Measurements from ENCODE around the gene SNN. TPM values are rescaled to one million over a fixed set of nuclear protein-coding genes. Genes with fewer than 3 reads are reported as not detected.

The SNN gene
- total RNA-seq, 2 experiments from 2014 or later, result 21.7 to 23.4 TPM

DNA sequence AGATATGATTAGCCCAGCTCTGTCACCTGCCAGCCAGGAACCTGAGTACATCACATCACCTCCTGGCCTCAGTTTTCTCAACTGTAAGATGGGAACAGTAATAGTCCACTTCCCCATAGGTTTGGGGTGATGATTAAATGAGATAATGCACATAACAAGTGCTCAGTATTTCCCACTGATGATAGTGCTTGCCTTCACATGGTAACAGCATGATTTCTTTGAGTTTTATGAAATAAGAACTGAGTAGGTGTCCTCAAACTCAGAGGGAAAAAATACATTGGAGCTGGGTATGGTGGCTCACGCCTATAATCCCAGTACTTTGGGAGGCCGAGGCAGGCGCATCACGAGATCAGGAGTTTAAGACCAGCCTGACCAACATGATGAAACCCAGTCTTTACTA lies 30.1 kb upstream of the SNN start:
- Mint-ChIP-seq H3K9me3 (no peaks in the 10 kb centered on the region), H3K4me1 (peaks cover 25% of the 10 kb centered on the region), H3K4me3 (no peak overlapping the region), H3K27ac (no peak overlapping the region), H3K27me3 (peaks cover 12% of the 10 kb centered on the region), H3K36me3 (ENCODE audit: low read depth) (no peaks in the 10 kb centered on the region)
- DNase-seq, result no peak
- ChIA-PET CTCF (interaction anchor here (0.7 to 1.6 kb wide), 3 partner anchors 51 to 206 kb away, joined by 3 to 9 read pairs (median 6); no protein-coding TSS in a partner anchor), POLR2A (no interaction called here)

DNA sequence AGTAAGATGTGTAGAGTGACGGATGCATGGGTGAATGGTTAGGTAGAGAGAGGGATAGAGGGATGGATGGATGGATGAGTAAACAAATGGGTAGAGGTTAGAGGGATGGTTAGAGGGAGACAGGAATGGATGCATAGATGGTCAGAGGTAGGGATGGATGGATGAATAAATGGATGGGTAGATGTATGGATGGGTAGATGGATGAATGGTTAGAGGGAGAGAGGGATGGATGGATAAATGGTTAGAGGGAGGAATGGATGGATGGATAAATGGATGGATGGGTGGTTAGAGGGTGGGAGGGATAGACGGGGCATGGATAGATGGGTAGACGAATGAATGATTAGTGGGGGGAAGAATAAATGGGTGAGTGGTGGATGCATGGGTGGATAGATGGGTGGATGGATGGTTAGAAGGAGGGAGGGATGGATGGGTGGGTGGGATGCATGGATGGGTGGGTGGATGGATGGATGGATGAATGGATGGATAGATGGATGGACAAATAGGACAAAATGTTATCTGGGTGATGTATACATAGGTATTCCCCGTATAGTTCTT lies 29.2 kb upstream of the SNN start:
- H3K36me3 Mint-ChIP-seq (ENCODE audit: low read depth), result no peaks in the 10 kb centered on the region
- ChIA-PET CTCF (interaction anchor here (0.7 to 2.2 kb wide), 3 partner anchors 17 to 201 kb away, joined by 3 to 13 read pairs (median 3); no protein-coding TSS in a partner anchor), POLR2A (no interaction called here)
- no peak overlapping the region for H3K27ac Mint-ChIP-seq
- DNase-seq, result no peak
- peaks cover 20% of the 10 kb centered on the region for H3K4me1 Mint-ChIP-seq
- no peak overlapping the region for H3K4me3 Mint-ChIP-seq
- H3K9me3 Mint-ChIP-seq, result no peaks in the 10 kb centered on the region
- H3K27me3 Mint-ChIP-seq, result peaks cover 12% of the 10 kb centered on the region

DNA sequence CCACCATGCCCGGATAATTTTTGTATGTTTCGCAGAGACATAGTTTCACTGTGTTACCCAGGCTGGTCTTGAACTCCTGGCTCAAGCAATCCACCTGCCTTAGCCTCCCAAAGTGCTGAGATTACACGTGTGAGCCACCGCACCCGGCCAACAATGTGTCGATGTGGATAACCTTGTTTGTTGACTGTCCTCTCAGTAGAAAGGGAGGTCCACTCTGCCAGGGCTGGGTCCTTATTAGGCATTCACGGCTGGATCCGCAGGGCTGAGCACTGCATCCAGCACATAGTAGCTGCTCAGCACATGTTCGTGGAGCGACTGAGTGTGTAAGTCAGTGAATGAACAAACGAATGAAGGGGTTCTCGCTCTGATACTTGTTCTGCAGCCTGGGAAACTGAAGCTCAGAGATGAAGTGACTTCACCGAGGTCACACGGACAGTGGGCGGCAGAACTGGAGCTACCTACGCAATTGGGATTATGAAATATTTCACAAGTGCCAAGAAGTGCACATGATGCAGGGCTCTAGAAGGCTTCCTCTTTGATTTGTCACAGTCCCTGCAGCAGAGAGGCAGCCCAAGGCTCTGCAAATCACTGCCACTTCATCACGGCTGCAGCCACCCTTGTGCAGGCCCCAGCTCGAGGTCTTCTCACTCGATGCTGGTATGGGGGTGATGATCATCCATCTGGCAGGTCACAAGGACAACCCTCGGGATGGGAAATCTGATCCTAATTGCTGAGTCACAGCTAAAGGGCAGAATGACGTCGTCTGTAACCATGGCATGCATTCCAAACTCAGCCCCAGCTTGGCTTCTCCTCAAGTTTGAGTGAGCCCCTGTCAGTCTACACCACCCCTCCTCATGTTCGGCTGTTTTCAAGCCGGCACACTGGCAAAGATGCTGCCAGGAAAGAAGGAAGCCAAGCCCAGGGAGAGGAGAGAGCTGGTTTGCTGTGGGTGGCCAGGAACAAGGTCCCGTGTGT lies 28.0 kb upstream of the SNN start:
- POLR2A ChIA-PET, result no interaction called here

DNA sequence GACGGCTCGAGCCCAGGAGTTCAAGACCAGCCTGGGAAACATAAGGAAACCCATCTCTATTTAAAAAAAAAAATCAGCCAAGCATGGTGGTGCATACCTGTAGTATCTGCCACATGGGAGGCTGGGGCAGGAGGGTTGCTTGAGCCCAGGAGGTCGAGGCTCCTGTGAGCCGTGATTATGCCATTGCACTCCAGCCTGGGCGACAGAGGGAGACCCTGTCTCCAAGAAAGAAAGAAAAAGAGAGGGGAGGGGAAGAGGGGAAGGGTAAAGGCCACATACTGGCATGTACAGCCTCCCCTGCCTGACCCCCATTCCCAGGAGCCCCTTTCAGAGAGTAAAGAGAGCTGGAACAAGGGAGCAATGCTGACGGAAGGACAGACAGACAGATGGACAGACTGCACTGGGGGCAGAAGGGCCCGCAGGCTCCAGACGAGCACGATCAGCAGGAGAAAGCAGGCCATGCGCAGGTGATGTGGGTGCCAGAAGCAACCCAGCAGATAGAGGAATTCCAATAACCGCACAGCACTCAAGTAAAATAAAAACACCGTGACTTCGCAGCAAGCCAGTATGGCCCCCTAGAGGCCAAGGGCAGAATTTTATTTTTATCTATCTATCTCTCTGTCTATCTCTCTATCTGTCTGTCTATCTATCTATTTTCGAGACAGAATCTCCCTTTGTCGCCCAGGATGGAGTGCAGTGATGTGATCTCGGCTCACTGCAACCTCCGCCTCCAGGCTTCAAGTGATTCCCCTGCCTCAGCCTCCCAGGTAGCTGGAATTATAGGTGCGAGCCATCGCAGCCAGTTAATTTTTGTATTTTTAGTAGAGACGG lies 27.1 kb upstream of the SNN start:
- peaks cover 18% of the 10 kb centered on the region for H3K4me1 Mint-ChIP-seq
- H3K36me3 Mint-ChIP-seq (ENCODE audit: low read depth), result no peaks in the 10 kb centered on the region
- no peak overlapping the region for H3K27ac Mint-ChIP-seq
- H3K9me3 Mint-ChIP-seq, result no peaks in the 10 kb centered on the region
- ChIA-PET POLR2A (no interaction called here), CTCF (interaction anchor here (0.9 to 2.7 kb wide), 9 partner anchors 12 to 307 kb away, joined by 3 to 13 read pairs (median 3); no protein-coding TSS in a partner anchor)
- H3K4me3 Mint-ChIP-seq, result no peak overlapping the region
- DNase-seq, result peak; percentile 54
- H3K27me3 Mint-ChIP-seq, result peaks cover 6% of the 10 kb centered on the region

More for the DNA sequence above, 28.0 kb upstream of the SNN start:
- CTCF ChIA-PET, result interaction anchor here (0.7 to 2.7 kb wide), 11 partner anchors 11 to 233 kb away, joined by 3 to 13 read pairs (median 3); no protein-coding TSS in a partner anchor
- no peak overlapping the region for H3K27ac Mint-ChIP-seq
- no peak overlapping the region for H3K4me3 Mint-ChIP-seq
- no peak for DNase-seq
- peaks cover 18% of the 10 kb centered on the region for H3K4me1 Mint-ChIP-seq
- H3K27me3 Mint-ChIP-seq, result peaks cover 9% of the 10 kb centered on the region
- H3K9me3 Mint-ChIP-seq, result no peaks in the 10 kb centered on the region
- no peaks in the 10 kb centered on the region for H3K36me3 Mint-ChIP-seq (ENCODE audit: low read depth)

DNA sequence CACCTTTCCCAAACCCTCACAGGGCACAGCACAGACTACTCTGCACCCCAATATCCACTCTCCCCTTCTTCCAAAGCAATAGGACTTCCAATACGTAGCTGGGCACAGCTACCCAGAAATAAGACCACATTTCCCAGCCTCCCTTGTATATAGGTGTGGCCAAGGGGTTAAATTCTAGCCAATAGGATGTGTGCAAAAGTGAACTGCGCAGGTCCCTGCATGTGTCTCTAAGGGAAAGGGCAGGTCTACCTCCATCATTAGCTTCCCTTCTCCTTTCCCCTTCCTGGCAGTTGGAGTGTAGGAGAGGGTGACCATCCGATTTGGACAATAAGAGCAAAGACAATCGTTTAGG lies 25.5 kb upstream of the SNN start:
- Mint-ChIP-seq H3K4me1 (peaks cover 18% of the 10 kb centered on the region), H3K9me3 (no peaks in the 10 kb centered on the region), H3K27ac (no peak overlapping the region), H3K27me3 (peaks cover 4% of the 10 kb centered on the region), H3K4me3 (no peak overlapping the region), H3K36me3 (ENCODE audit: low read depth) (no peaks in the 10 kb centered on the region)
- no peak for DNase-seq
- CTCF ChIA-PET, result interaction anchor here (0.6 to 1.5 kb wide), 6 partner anchors 13 to 374 kb away, joined by 3 to 5 read pairs (median 4); no protein-coding TSS in a partner anchor
- POLR2A ChIA-PET, result interaction anchor here (0.6 to 0.8 kb wide), 2 partner anchors 72 to 111 kb away, joined by 4 to 10 read pairs; no protein-coding TSS in a partner anchor

DNA sequence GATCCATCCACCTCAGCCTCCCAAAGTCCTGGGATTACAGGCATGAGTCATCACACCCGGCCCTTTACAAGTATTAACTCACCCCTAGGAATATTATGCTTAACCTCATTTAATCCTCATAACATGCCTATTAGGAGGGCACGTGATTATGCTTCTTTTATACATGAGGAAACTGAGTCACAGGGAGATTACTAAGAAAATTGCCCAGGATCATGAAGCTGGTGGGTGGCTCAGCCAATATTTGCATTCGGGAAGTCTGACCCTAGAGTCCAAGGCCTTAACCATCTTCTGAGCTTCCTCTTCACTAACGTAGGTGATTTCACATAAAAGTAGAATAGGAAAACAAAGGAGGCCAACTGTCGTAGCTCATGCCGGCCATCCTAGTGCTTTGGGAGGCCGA lies 19.0 kb upstream of the SNN start:
- H3K4me1 Mint-ChIP-seq, result peaks cover 12% of the 10 kb centered on the region
- ChIA-PET POLR2A (no interaction called here), CTCF (interaction anchor here (0.6 to 1.6 kb wide), 3 partner anchors 117 to 253 kb away, joined by 3 to 5 read pairs (median 3); no protein-coding TSS in a partner anchor)
- peaks cover 4% of the 10 kb centered on the region for H3K27me3 Mint-ChIP-seq
- H3K27ac Mint-ChIP-seq, result no peak overlapping the region
- H3K36me3 Mint-ChIP-seq (ENCODE audit: low read depth), result no peaks in the 10 kb centered on the region
- H3K4me3 Mint-ChIP-seq, result no peak overlapping the region
- H3K9me3 Mint-ChIP-seq, result no peaks in the 10 kb centered on the region
- DNase-seq, result no peak

DNA sequence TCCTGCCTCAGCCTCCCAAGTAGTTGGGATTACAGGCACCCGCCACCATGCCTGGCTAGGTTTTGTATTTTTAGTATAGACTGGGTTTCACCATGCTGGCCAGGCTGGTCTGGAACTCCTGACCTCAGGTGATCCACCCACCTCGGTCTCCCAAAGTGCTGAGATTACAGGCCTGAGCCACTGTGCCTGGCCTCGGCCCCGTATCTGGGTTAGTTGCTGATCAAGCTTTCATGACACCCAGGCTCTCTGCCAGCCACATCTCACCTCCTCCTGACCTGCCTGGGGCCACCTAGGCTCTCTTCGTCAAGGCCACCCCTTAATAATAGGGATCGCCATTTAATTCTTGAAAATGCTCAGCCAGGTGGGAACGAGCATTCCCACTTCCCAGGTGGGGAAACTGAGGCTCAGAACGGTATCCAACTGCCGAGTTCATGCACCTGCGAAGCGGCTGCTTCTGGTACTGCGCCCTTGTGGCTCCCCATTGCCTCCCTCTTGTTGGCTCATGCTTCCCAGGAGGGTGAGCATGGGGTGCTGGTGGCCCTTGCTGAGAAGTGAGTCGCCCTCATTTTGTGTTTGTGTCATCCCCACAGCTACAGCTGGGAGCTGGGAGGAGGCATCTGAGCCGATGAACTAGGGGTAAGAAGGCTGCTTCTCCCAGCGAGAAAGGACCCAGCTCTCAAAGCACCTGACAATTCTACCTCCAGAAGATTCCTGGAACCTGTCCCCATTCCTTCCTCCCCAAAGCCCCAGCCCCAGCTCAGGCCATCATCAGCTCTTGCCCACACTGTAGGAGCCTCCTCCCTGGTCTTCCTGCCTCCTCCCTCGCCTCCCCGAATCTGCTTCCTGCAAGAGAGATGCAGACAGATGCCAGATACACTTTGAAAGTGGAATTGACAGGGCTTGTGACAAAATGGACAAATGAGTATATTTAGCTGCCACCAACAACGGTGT lies 17.3 kb upstream of the SNN start:
- CTCF ChIA-PET, result interaction anchor here (0.9 to 1.6 kb wide), 3 partner anchors 118 to 255 kb away, joined by 3 to 5 read pairs (median 4); no protein-coding TSS in a partner anchor
- DNase-seq, result no peak
- peaks cover 17% of the 10 kb centered on the region for H3K4me1 Mint-ChIP-seq
- peaks cover 4% of the 10 kb centered on the region for H3K27me3 Mint-ChIP-seq
- H3K4me3 Mint-ChIP-seq, result no peak overlapping the region
- H3K9me3 Mint-ChIP-seq, result no peaks in the 10 kb centered on the region
- no peak overlapping the region for H3K27ac Mint-ChIP-seq
- POLR2A ChIA-PET, result no interaction called here
- H3K36me3 Mint-ChIP-seq (ENCODE audit: low read depth), result no peaks in the 10 kb centered on the region

DNA sequence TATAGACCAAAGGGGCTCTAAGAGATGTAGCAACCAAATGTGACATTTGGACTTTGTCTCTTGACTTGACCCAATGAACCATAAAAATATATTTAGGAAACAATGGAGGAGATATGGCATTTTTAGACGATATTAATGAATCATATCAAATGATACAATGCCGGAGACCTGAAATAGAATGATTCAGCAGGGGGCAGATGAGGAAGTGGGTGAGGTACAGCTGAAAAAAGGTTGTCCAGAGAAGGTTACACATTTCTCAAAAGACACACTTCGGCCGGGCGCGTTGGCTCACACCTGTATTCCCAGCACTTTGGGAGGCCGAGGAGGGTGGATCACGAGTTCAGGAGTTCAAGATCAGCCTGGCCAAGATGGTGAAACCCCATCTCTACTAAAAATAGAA lies 16.5 kb upstream of the SNN start:
- H3K4me3 Mint-ChIP-seq, result no peak overlapping the region
- no peaks in the 10 kb centered on the region for H3K9me3 Mint-ChIP-seq
- ChIA-PET POLR2A (no interaction called here), CTCF (no interaction called here)
- peaks cover 4% of the 10 kb centered on the region for H3K27me3 Mint-ChIP-seq
- H3K36me3 Mint-ChIP-seq (ENCODE audit: low read depth), result no peaks in the 10 kb centered on the region
- H3K27ac Mint-ChIP-seq, result no peak overlapping the region
- no peak for DNase-seq
- peaks cover 17% of the 10 kb centered on the region for H3K4me1 Mint-ChIP-seq

DNA sequence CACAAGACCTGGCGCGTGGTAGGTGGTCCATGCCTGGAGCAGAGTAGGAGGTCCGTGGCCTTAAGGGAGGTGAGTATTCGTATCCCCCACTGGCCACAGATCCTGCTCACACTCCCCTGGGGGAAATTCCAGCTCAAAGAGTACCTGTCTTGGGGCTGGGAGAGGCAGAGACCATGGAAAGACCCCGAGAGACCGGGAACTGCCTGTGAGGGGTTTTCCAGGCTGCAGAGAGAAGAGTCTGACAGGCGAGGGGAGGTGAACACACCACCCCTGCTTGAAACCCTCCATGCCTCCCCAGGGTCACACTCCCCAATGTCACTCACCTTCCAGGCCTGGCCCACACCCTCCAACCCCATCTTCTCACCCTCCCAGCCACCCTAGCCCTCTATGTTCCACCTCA lies 12.6 kb upstream of the SNN start:
- Mint-ChIP-seq H3K27me3 (no peaks in the 10 kb centered on the region), H3K4me3 (no peak overlapping the region), H3K9me3 (no peaks in the 10 kb centered on the region), H3K27ac (no peak overlapping the region), H3K4me1 (peaks cover 20% of the 10 kb centered on the region), H3K36me3 (ENCODE audit: low read depth) (no peaks in the 10 kb centered on the region)
- ChIA-PET CTCF (interaction anchor here (0.6 to 1.3 kb wide), 7 partner anchors 12 to 156 kb away, joined by 3 to 4 read pairs (median 3); no protein-coding TSS in a partner anchor), POLR2A (interaction anchor here (0.6 kb wide), 1 partner anchor 468 kb away, joined by 6 read pairs; no protein-coding TSS in a partner anchor)
- no peak for DNase-seq

DNA sequence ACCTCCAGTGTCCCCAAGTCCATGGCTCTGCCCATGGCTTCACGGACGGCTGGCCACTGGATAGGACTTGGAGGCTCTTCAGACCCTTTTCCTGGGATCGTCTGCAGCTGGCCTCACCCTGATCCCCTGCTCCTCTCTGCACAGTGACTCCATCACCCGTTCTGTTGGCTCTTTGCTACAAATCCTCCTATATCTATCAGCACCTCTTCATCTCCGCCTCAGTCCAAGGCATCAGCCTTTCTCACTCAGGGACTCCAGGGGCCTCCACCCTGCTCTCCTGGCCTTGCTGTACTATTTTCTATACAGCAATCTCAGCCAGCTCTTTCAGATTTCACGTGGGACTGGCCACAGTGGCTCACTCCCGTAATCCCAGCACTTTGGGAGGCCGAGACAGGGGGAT lies 10.7 kb upstream of the SNN start:
- Mint-ChIP-seq H3K4me3 (no peak overlapping the region), H3K36me3 (ENCODE audit: low read depth) (no peaks in the 10 kb centered on the region), H3K4me1 (peaks cover 13% of the 10 kb centered on the region), H3K27ac (no peak overlapping the region), H3K27me3 (no peaks in the 10 kb centered on the region), H3K9me3 (no peaks in the 10 kb centered on the region)
- ChIA-PET CTCF (interaction anchor here (1.1 kb wide), 1 partner anchor 9 kb away, joined by 4 read pairs; no protein-coding TSS in a partner anchor), POLR2A (no interaction called here)
- no peak for DNase-seq

DNA sequence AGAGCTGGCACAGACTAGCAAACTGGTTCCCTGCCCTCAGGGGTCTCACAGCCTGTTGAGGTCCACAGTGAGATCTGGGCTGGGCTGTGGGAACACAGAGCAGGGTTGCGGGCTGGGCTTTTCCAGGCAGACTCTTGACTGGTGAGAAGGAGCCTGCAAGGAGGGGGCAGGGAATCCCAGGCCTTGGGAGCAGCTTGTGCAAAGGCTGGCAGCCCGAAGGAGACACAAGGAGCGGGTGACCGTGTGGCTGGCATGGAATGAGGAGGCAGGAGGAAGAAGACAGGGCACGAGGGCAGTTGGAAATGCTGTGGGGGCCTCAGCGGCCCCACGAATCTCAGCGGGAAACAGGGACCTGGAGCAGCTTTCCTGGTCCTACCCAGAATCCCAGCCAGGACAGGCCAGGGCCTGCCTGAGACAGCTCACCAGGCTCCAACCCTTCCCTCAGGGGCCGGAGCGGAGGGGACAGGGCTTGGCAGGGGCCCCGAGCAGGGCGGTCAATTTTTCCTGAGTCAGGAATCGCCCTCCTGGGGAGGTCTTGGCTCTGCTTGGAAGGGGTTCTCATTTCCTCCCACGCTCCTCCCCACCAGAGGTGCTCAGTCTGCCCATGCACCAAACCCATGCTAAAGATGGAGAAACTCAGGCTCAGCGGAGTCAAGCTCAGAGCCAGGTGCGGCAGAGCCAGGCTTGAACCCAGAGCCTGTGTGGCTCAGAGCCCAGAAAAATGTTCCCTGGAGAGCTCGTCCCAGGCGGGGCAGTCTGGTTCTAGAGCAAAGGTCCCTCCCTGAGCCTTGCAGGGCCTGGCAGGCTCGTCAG lies 9.2 kb upstream of the SNN start:
- H3K4me1 Mint-ChIP-seq, result peaks cover 15% of the 10 kb centered on the region
- no peaks in the 10 kb centered on the region for H3K36me3 Mint-ChIP-seq (ENCODE audit: low read depth)
- ChIA-PET CTCF (interaction anchor here (0.6 to 1.7 kb wide), 8 partner anchors 7 to 440 kb away, joined by 3 to 6 read pairs (median 3); no protein-coding TSS in a partner anchor), POLR2A (interaction anchor here (0.6 to 0.7 kb wide), 2 partner anchors 76 to 247 kb away, joined by 4 to 5 read pairs; no protein-coding TSS in a partner anchor)
- H3K27ac Mint-ChIP-seq, result no peak overlapping the region
- no peaks in the 10 kb centered on the region for H3K9me3 Mint-ChIP-seq
- H3K27me3 Mint-ChIP-seq, result no peaks in the 10 kb centered on the region
- no peak overlapping the region for H3K4me3 Mint-ChIP-seq
- DNase-seq, result no peak

All from activated CD4-positive, alpha-beta T cell treated with anti-CD3 and anti-CD28 coated beads, Interleukin-2, amount 10 ng/mL, durations not matched to agents 7 days and 5 days (primary cell).